ENCODE results near the gene DGKI. TPM values are rescaled to one million over a fixed set of nuclear protein-coding genes. Genes with fewer than 3 reads are reported as not detected.

Gene DGKI
- total and polyA plus RNA-seq, 2 experiments from 2014 or later, result 0.16 to 1.0 TPM

- TF ChIP-seq ZNF462 (CRISPR knock-in tag; IDR thresholded peaks at IDR 0.05), result no peak
Observed at GRCh38 chr7:137443616-137444015, 403.2 kb downstream of the DGKI start (continued).

GRCh38 chr7:137441451-137441850, 405.3 kb downstream of the DGKI start:
- Histone ChIP-seq H3K36me3 (ENCODE audit: insufficient read depth) (no peaks in the 10 kb centered on the region), H3K4me1 (ENCODE audit: insufficient read depth) (no peaks in the 10 kb centered on the region), H3K4me2 (no peak overlapping the region), H2AFZ (no peak overlapping the region), H4K20me1 (replicated peaks; ENCODE audit: insufficient read depth) (no peaks in the 10 kb centered on the region), H3F3A (replicated peaks; ENCODE audit: low read depth) (no peaks in the 10 kb centered on the region), H3K9me2 (ENCODE audit: insufficient read depth) (no peaks in the 10 kb centered on the region; the same call in none of the 2 replicates), H3K79me2 (replicated peaks; ENCODE audit: insufficient read depth) (no peaks in the 10 kb centered on the region), H3K4me3 (no peak overlapping the region), H3K27me3 (ENCODE audit: insufficient read depth) (no peaks in the 10 kb centered on the region), H3K27ac (ENCODE audit: low read depth) (no peak overlapping the region)
- Mint-ChIP-seq H3K4me3 (no peak overlapping the region), H3K9me3 (no peaks in the 10 kb centered on the region), H3K27me3 (ENCODE audit: insufficient read depth, low read depth, poor library complexity) (peaks cover 3% of the 10 kb centered on the region), H3K27ac (no peak overlapping the region), H3K4me1 (peaks cover 9% of the 10 kb centered on the region), H3K36me3 (ENCODE audit: low read depth) (no peaks in the 10 kb centered on the region)
- no peak for TF ChIP-seq EZH2phosphoT487 (IDR thresholded peaks at IDR 0.05; ENCODE audit: unreplicated experiment)
- no peak for TF ChIP-seq STAT1 (IDR thresholded peaks at IDR 0.05; ENCODE audit: unreplicated experiment)
- TF ChIP-seq CTCF (conservative IDR thresholded peaks at IDR 0.05; ENCODE audit: low read depth in 2 of 2), result no peak
- TF ChIP-seq ZNF114 (CRISPR knock-in tag; IDR thresholded peaks at IDR 0.05), result no peak
- TF ChIP-seq EZH2 (IDR thresholded peaks at IDR 0.05; ENCODE audit: low read depth, unreplicated experiment), result no peak
- TF ChIP-seq POLR2AphosphoS5 (IDR thresholded peaks at IDR 0.05; ENCODE audit: low read depth), result no peak
- no peak for TF ChIP-seq JUNB (IDR thresholded peaks at IDR 0.05; ENCODE audit: unreplicated experiment)
- TF ChIP-seq NANOG (IDR thresholded peaks at IDR 0.05; ENCODE audit: borderline replicate concordance), result no peak
- TF ChIP-seq ZNF331 (CRISPR knock-in tag; IDR thresholded peaks at IDR 0.05; ENCODE audit: low read depth), result no peak
- ATAC-seq (no peak), DNase-seq (ENCODE audit: low spot score) (no peak)

Data from GM23338 (cell line).